Urothelium cell line (cell line): Measurements from ENCODE around the gene XAB2.
"Not testable (repeated sequence)": the region's sequence is repeated elsewhere in the genome, so short reads cannot be mapped to it uniquely, and the experiment has no call there.

Source experiments
- DNase-seq: peaks from one replicate; pipeline ENCODE4 v3.0.0; 2011; ENCODE audit warnings: low spot score, mixed read lengths
- FAIRE-seq: peaks from 2 replicates; lab custom pipeline; 2011; peaks lifted over from hg19 to GRCh38; lab: Jason Lieb, UNC

XAB2 gene

DNA sequence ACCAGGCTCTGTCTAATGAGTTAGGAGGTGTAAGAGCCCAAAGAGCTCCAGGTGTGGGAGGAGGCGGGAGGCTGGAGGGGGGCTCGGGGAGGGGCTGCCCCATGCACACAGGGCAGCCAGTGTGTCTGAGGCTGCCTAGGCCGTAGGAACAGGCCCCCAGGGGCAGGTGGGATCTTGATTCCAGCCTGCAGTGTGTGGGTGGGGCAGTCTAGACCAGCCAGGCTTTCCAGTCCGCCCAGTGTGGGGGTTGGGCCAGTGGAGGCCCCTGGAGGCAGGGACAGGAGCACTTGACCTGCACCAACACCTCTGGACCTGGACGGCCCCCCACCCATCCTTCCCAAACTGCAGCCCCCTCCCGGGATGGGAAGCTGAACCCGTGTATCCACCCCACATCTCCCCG is 39.1 kb downstream of the XAB2 start:
- DNase-seq (no peak), FAIRE-seq (no peak)

DNA sequence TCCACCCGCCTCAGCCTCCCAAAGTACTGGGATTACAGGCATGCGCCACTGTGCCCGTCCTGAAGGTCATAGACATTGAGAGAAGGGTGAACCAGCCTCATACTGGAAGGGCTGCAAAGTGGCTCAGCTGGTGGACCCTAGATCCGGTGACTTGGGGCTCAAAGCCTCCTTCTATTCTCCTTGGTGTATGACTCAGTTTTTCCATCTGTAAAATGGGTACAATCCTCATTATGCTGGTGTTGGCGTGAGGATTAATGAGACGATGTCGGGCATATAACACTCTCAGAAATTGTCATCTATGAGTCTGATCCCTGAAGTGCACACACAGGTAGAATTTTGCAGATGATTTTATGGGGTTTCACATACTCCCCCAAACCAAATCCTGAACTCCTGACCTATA is 39.5 kb downstream of the XAB2 start:
- FAIRE-seq (no peak), DNase-seq (no peak)

DNA sequence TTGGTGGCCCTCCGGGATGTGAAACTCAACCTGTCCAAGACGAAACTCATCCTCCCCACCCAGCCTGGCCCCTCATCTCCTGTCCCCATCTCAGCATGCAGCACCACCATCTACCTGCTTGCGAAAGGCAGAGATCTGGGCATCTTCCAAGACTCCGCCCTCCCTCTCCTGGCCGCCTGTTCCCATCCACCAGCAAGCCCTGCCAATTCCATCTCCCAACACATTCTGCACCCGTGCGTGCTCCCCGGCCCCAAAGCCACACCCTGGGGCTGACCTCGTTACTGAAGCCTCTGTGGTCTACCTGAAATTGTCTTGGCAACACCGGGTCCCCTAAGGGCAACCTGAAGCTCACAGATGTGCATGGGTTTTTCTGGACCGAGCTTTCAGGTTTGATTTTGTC is 46.9 kb downstream of the XAB2 start:
- no peak for FAIRE-seq
- DNase-seq, result no peak

GRCh38 chr19:7579182-7579581 is 50.2 kb downstream of the XAB2 start:
- no peak for FAIRE-seq
- DNase-seq, result no peak

DNA sequence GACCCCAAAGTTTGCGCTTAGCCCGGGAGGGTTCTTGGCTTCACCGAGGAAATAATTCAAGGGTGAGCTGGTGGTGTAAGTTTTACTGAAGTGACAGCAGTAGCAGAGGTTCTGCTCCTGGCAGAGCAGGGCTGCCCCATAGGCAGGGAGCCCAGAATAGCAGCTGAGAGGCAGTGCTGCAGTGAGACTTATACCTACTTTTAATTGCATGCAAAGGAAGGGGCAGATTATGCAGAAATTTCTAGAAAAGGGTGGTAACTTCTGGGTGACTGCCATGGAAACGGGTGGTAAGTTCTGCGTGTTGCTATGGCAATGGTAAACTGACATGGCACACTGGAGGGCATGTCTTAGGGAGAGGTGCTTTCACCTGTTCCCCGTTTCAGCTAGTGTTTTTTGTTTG is 51.2 kb downstream of the XAB2 start:
- no peak for FAIRE-seq
- DNase-seq, result no peak

DNA sequence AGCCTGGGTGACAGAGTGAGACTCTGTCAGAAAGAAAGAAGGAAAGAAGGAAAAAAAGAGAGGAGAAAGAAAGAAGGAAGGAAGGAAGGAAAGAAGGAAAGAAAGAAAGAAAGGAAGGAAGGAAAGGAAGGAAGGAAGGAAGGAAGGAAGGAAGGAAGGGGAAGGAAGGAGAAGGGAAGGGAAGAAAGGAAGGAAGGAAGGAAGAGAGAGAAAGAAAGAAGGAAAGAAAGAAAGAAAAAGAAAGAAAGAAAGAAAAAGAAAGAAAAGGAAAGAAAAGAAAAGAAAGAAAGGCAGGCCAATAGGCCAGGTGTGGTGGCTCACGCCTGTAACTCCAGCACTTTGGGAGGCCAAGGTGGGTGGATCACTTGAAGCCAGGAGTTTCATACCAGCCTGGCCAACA is 51.9 kb downstream of the XAB2 start:
- not testable (repeated sequence) for DNase-seq, FAIRE-seq

DNA sequence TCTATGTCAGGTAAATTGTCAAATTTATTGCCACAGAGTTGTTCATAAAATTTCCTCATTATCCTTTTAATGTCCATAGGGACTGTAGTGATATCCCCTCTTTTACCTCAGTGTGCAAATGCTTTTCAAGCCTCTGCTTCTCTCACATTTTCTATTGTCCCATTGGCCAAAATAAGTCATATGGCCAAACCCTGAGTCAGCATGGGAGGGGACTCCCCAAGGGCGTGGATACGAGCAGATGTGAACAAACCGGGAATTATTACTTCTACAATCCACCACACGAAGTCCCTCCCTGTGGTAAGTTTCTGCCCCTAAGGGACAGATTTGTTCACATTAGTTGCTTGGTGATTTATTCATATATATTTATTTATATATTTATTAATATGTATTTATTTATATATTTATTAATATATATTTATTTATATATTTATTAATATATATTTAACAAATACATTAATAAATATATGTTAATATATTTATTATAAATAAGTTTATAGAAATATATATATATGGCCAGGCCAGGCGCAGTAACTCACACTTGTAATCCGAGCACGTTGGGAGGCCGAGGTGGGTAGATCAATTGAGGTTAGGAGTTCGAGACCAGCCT is 53.8 kb downstream of the XAB2 start:
- DNase-seq (no peak), FAIRE-seq (no peak)

GRCh38 chr19:7570761-7571160 is 58.6 kb downstream of the XAB2 start:
- FAIRE-seq (no peak), DNase-seq (no peak)
